GM12891 (cell line): ENCODE measurements around the gene GAGE1.

Source experiments
- POLR2A ChIP-seq: IDR thresholded peaks from 2 replicates; pipeline ENCODE4 v1.6.1; 2011; ENCODE audit warnings: low read depth, low read length, control low read depth
- POU2F2 ChIP-seq: IDR thresholded peaks from 2 replicates; pipeline ENCODE4 v1.6.1; 2011; ENCODE audit warnings: low read depth, mild to moderate bottlenecking, control low read depth, low read length, moderate library complexity

DNA sequence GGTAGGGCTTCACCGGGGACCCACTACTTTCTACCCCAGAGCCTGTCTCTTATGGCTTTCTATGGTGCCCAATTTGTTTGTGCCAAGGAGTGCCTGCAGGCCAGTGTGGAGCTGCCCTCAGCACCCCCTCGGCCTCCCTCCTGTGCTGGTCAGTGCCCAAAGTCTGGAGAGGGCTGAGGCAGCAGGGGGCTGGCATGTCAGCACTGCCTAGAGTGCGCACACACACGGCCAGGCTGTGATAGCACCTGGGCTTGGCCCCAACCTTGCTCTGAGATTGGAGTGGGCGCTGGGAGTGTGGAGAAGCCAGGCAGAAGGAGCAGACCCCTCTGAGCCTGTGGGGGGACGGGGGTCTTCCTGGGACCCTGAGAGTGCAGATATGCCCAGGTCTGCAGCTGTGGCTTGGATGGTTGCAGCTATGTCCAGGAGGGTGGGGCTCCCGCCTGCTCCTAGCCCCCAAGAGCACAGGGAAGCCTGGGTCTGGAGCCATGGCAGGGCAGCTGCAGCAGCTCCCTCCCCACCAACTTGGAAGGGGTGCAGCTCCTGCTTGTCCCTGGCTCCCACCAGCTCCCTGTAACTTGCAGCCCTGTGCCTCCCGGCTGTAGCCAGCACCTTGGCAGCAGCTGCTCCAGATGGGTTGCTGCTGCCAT, 46.3 kb downstream of the GAGE1 start:
- TF ChIP-seq POLR2A (no peak), POU2F2 (no peak)
